HepG2 (cell line): ENCODE data around the gene AGRP. TPM values are rescaled to one million over a fixed set of nuclear protein-coding genes. Genes with fewer than 3 reads are reported as not detected.

ENCODE experiments used
- CCDC6 ChIP-seq: sonication (generic); formaldehyde crosslinking; IDR thresholded peaks from 2 replicates; pipeline ENCODE4 v1.8.1; 2022; ENCODE audit warnings: mild to moderate bottlenecking, missing genetic modification reagents, moderate library complexity
- MAFG ChIP-seq: sonication (generic); formaldehyde crosslinking; IDR thresholded peaks from 2 replicates; pipeline ENCODE4 v1.5.1; 2020; ENCODE audit warnings: mild to moderate bottlenecking, missing genetic modification reagents
- MATR3 ChIP-seq: sonication (generic); formaldehyde crosslinking; IDR thresholded peaks from 2 replicates; pipeline ENCODE4 v1.4.0; 2020; ENCODE audit warnings: missing genetic modification reagents
- MAZ ChIP-seq, 2 experiments: sonication (generic) in 1 of 2; formaldehyde crosslinking in 1 of 2; IDR thresholded peaks; 2 replicates each; pipeline versions ENCODE4 v1.5.0 to v1.6.1; 2012 to 2020; ENCODE audit warnings: low read depth in 2 of 2, mild to moderate bottlenecking in 2 of 2, borderline replicate concordance in 1 of 2, improper control_type of control experiment in 1 of 2, low read length in 1 of 2, missing genetic modification reagents in 1 of 2, moderate library complexity in 1 of 2
- MIER3 ChIP-seq: IDR thresholded peaks from 2 replicates; pipeline ENCODE4 v1.6.1; 2016; ENCODE audit warnings: missing compliant biosample characterization, borderline replicate concordance
- MTF1 ChIP-seq: sonication (generic); formaldehyde crosslinking; IDR thresholded peaks from 2 replicates; pipeline ENCODE4 v1.5.0; 2020; ENCODE audit warnings: missing genetic modification reagents
- PHF8 ChIP-seq: sonication (generic); formaldehyde crosslinking; IDR thresholded peaks from 2 replicates; pipeline ENCODE4 v1.5.0; 2020; ENCODE audit warnings: missing genetic modification reagents
- RFX5 ChIP-seq: IDR thresholded peaks from 2 replicates; pipeline ENCODE4 v1.6.1; 2011; ENCODE audit warnings: low read depth, low read length, improper control_type of control experiment
- RXRB ChIP-seq: IDR thresholded peaks from 2 replicates; pipeline ENCODE4 v1.6.1; 2016; ENCODE audit warnings: borderline replicate concordance, missing genetic modification reagents, missing compliant biosample characterization
- ZNF44 ChIP-seq: sonication (generic); formaldehyde crosslinking; IDR thresholded peaks from 2 replicates; pipeline ENCODE4 v1.5.1; 2020; ENCODE audit warnings: mild to moderate bottlenecking, missing genetic modification reagents
- ZNF607 ChIP-seq: sonication (generic); formaldehyde crosslinking; IDR thresholded peaks from 2 replicates; pipeline ENCODE4 v1.5.1; 2020; ENCODE audit warnings: missing genetic modification reagents, mild to moderate bottlenecking, borderline replicate concordance
- ZNF724P ChIP-seq: sonication (generic); formaldehyde crosslinking; IDR thresholded peaks from 2 replicates; pipeline ENCODE4 v1.8.0; 2022; ENCODE audit warnings: missing genetic modification reagents, borderline replicate concordance
- ZNF776 ChIP-seq: sonication (generic); formaldehyde crosslinking; IDR thresholded peaks from 2 replicates; pipeline ENCODE4 v1.4.0; 2020; ENCODE audit warnings: mild to moderate bottlenecking, missing genetic modification reagents
- ZSCAN9 ChIP-seq: IDR thresholded peaks from 2 replicates; pipeline ENCODE4 v1.6.1; 2016; ENCODE audit warnings: borderline replicate concordance
- polyA plus RNA-seq, 8 experiments: library from polyadenylated mRNA; depleted of rRNA in 3 of 8; stranded (reverse) in 7 of 8; unstranded in 1 of 8; fragments of >200 nt; fragmentation: Illumina TruSeq in 4 of 8; extraction: Trizol in 4 of 8; gene quantifications; 2 replicates each; pipeline versions ENCODE4 v1.2.1 to v1.2.3, GENCODE V29; 2011 to 2016; ENCODE audit warnings: low read depth in 4 of 8, missing spikeins in 1 of 8, mixed read lengths in 1 of 8; ENCODE audit not compliant: insufficient read depth in 1 of 8
- total RNA-seq, 5 experiments: library from RNA; depleted of rRNA; stranded (reverse); fragments of >200 nt; fragmentation: Illumina TruSeq; extraction: Trizol; gene quantifications; 2 replicates each; pipeline ENCODE4 v1.2.3, GENCODE V29; 2016; ENCODE audit warnings: low read depth in 1 of 5
- TF ChIP-seq, protein P1 (sequence below): sonication (generic); formaldehyde crosslinking; IDR thresholded peaks from 2 replicates; pipeline ENCODE4 v1.5.0; 2020; ENCODE audit warnings: mild to moderate bottlenecking, missing genetic modification reagents
- TF ChIP-seq, protein P2 (sequence below): sonication (generic); formaldehyde crosslinking; IDR thresholded peaks from 2 replicates; pipeline ENCODE4 v1.5.0; 2020; ENCODE audit warnings: missing genetic modification reagents
- TF ChIP-seq, protein P3 (sequence below): sonication (generic); formaldehyde crosslinking; IDR thresholded peaks from 2 replicates; pipeline ENCODE4 v1.5.1; 2020; ENCODE audit warnings: mild to moderate bottlenecking, moderate library complexity, missing genetic modification reagents
- TF ChIP-seq, protein P4 (sequence below): sonication (generic); formaldehyde crosslinking; IDR thresholded peaks from 2 replicates; pipeline ENCODE4 v1.5.0; 2020; ENCODE audit warnings: missing genetic modification reagents

Gene AGRP
- total and polyA plus RNA-seq, 2 of the 13 experiments (the other 11 are each of a cell fraction or from before 2014, with no cell fraction given) = not detected

DNA sequence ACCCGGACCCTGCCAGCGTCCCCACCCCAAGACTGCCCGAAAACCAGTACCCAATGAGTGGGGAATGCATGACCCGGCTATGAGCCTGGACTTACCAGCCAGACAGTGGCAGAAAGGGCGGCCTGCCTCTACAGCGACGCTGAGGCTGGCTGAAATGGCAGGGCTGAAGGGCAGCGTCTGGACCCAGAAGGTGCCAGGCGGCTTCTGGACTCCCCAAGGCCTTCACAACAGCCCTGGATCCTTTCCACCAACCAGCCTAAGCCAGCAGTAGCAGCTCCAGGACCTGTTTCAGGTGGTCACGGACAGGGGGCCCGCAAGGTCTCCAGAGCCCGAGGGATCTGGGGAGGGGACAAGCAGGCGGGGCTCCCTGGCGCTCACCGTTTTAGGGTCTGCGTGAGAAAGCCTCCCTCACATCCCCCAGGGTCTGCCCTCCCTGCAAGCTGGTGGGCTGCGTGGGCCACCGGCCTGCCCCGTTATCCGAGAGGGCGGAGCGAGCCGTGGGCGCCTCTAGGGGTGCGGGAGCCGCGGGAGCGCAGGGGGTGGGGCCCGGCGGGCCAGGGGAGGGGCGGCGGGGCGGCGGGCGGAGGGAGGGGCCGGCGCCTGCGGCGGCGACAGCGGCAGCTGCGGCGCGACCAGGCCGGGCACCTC lies 45.0 kb upstream of the AGRP start, which contains the start of gene RIPOR1 (continued):
- TF ChIP-seq RXRB (CRISPR knock-in tag) = peak; percentile 29; the same call in 1 of the 2 replicates
- TF ChIP-seq RFX5 = no peak
- no peak for TF ChIP-seq ZSCAN9 (CRISPR knock-in tag)
- peak; percentile 12; the same call in 1 of the 2 replicates for TF ChIP-seq ZNF607 (CRISPR knock-in tag)
- TF ChIP-seq, protein P1, sequence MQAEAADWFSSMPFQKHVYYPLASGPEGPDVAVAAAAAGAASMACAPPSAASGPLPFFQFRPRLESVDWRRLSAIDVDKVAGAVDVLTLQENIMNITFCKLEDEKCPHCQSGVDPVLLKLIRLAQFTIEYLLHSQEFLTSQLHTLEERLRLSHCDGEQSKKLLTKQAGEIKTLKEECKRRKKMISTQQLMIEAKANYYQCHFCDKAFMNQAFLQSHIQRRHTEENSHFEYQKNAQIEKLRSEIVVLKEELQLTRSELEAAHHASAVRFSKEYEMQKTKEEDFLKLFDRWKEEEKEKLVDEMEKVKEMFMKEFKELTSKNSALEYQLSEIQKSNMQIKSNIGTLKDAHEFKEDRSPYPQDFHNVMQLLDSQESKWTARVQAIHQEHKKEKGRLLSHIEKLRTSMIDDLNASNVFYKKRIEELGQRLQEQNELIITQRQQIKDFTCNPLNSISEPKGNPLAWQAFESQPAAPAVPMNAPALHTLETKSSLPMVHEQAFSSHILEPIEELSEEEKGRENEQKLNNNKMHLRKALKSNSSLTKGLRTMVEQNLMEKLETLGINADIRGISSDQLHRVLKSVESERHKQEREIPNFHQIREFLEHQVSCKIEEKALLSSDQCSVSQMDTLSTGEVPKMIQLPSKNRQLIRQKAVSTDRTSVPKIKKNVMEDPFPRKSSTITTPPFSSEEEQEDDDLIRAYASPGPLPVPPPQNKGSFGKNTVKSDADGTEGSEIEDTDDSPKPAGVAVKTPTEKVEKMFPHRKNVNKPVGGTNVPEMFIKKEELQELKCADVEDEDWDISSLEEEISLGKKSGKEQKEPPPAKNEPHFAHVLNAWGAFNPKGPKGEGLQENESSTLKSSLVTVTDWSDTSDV (CRISPR knock-in tag) = 0 out of 2 replicates have a peak, but pooled peaks have one; percentile 7
- peak; percentile 82; the same call in 1 of the 2 replicates for TF ChIP-seq ZNF776 (CRISPR knock-in tag)
- no peak for TF ChIP-seq MATR3
- TF ChIP-seq, protein P2, sequence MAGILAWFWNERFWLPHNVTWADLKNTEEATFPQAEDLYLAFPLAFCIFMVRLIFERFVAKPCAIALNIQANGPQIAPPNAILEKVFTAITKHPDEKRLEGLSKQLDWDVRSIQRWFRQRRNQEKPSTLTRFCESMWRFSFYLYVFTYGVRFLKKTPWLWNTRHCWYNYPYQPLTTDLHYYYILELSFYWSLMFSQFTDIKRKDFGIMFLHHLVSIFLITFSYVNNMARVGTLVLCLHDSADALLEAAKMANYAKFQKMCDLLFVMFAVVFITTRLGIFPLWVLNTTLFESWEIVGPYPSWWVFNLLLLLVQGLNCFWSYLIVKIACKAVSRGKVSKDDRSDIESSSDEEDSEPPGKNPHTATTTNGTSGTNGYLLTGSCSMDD (CRISPR knock-in tag) = no peak
- TF ChIP-seq MIER3 (CRISPR knock-in tag) = 0 out of 2 replicates have a peak, but pooled peaks have one; percentile 39
- TF ChIP-seq, protein P3, sequence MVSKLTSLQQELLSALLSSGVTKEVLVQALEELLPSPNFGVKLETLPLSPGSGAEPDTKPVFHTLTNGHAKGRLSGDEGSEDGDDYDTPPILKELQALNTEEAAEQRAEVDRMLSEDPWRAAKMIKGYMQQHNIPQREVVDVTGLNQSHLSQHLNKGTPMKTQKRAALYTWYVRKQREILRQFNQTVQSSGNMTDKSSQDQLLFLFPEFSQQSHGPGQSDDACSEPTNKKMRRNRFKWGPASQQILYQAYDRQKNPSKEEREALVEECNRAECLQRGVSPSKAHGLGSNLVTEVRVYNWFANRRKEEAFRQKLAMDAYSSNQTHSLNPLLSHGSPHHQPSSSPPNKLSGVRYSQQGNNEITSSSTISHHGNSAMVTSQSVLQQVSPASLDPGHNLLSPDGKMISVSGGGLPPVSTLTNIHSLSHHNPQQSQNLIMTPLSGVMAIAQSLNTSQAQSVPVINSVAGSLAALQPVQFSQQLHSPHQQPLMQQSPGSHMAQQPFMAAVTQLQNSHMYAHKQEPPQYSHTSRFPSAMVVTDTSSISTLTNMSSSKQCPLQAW = peak; percentile 68
- peak; percentile 49; the same call in 1 of the 2 replicates for TF ChIP-seq MAZ (IDR thresholded peaks at IDR 0.05; ENCODE audit: borderline replicate concordance, low read depth, low read length)
- TF ChIP-seq MAZ (CRISPR knock-in tag; IDR thresholded peaks at IDR 0.05; ENCODE audit: low read depth) = peak; percentile 51; the same call in 1 of the 2 replicates
- TF ChIP-seq, protein P4, sequence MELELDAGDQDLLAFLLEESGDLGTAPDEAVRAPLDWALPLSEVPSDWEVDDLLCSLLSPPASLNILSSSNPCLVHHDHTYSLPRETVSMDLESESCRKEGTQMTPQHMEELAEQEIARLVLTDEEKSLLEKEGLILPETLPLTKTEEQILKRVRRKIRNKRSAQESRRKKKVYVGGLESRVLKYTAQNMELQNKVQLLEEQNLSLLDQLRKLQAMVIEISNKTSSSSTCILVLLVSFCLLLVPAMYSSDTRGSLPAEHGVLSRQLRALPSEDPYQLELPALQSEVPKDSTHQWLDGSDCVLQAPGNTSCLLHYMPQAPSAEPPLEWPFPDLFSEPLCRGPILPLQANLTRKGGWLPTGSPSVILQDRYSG (CRISPR knock-in tag) = 0 out of 2 replicates have a peak, but pooled peaks have one; percentile 17
- TF ChIP-seq PHF8 (CRISPR knock-in tag) = peak; percentile 61; the same call in 1 of the 2 replicates
- no peak for TF ChIP-seq ZNF44 (CRISPR knock-in tag)
- TF ChIP-seq CCDC6 = 0 out of 2 replicates have a peak, but pooled peaks have one; percentile 46
- TF ChIP-seq MTF1 (CRISPR knock-in tag) = no peak
- TF ChIP-seq ZNF724P = no peak
- no peak for TF ChIP-seq MAFG (CRISPR knock-in tag)
